Measurements from ENCODE around the gene FGF9.

Gene FGF9

GRCh38 chr13:21748166-21748565 is 77.3 kb downstream of the FGF9 start:
- TF ChIP-seq CREB1 (IDR thresholded peaks at IDR 0.05; ENCODE audit: low read depth) (no peak), ZBTB7A (IDR thresholded peaks at IDR 0.05; ENCODE audit: low read depth) (no peak), USF1 (IDR thresholded peaks at IDR 0.05) (no peak), RAD21 (IDR thresholded peaks at IDR 0.05; ENCODE audit: low read depth) (no peak), EP300 (IDR thresholded peaks at IDR 0.05; ENCODE audit: borderline replicate concordance) (no peak), TEAD4 (IDR thresholded peaks at IDR 0.05) (no peak), FOXM1 (IDR thresholded peaks at IDR 0.05; ENCODE audit: borderline replicate concordance, low read depth) (no peak), TCF12 (IDR thresholded peaks at IDR 0.05; ENCODE audit: low read depth) (no peak), EGR1 (IDR thresholded peaks at IDR 0.05) (no peak), NFIC (IDR thresholded peaks at IDR 0.05) (no peak), REST (IDR thresholded peaks at IDR 0.05; ENCODE audit: low read depth) (no peak), CEBPB (IDR thresholded peaks at IDR 0.05) (no peak), TAF1 (IDR thresholded peaks at IDR 0.05; ENCODE audit: low read depth) (no peak), YY1 (IDR thresholded peaks at IDR 0.05; ENCODE audit: low read depth) (no peak)
- TF ChIP-seq, protein P1, sequence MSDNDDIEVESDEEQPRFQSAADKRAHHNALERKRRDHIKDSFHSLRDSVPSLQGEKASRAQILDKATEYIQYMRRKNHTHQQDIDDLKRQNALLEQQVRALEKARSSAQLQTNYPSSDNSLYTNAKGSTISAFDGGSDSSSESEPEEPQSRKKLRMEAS (IDR thresholded peaks at IDR 0.05): no peak

- TF ChIP-seq YY1 (IDR thresholded peaks at IDR 0.05; ENCODE audit: low read depth) (no peak), TAF1 (IDR thresholded peaks at IDR 0.05; ENCODE audit: low read depth) (no peak), USF1 (IDR thresholded peaks at IDR 0.05) (no peak), TCF12 (IDR thresholded peaks at IDR 0.05; ENCODE audit: low read depth) (no peak), REST (IDR thresholded peaks at IDR 0.05; ENCODE audit: low read depth) (no peak), EP300 (IDR thresholded peaks at IDR 0.05; ENCODE audit: borderline replicate concordance) (no peak), RAD21 (IDR thresholded peaks at IDR 0.05; ENCODE audit: low read depth) (no peak), NFIC (IDR thresholded peaks at IDR 0.05) (no peak), CREB1 (IDR thresholded peaks at IDR 0.05; ENCODE audit: low read depth) (no peak), FOXM1 (IDR thresholded peaks at IDR 0.05; ENCODE audit: borderline replicate concordance, low read depth) (no peak), TEAD4 (IDR thresholded peaks at IDR 0.05) (no peak), ZBTB7A (IDR thresholded peaks at IDR 0.05; ENCODE audit: low read depth) (no peak), CEBPB (IDR thresholded peaks at IDR 0.05) (no peak), EGR1 (IDR thresholded peaks at IDR 0.05) (no peak)
- TF ChIP-seq, protein P1 (IDR thresholded peaks at IDR 0.05): no peak
These were observed 78.5 kb downstream of the FGF9 start for GRCh38 chr13:21749410-21749809.

- TF ChIP-seq EGR1 (IDR thresholded peaks at IDR 0.05) (no peak), ZBTB7A (IDR thresholded peaks at IDR 0.05; ENCODE audit: low read depth) (no peak), NFIC (IDR thresholded peaks at IDR 0.05) (no peak), REST (IDR thresholded peaks at IDR 0.05; ENCODE audit: low read depth) (no peak), EP300 (IDR thresholded peaks at IDR 0.05; ENCODE audit: borderline replicate concordance) (no peak), YY1 (IDR thresholded peaks at IDR 0.05; ENCODE audit: low read depth) (no peak), TAF1 (IDR thresholded peaks at IDR 0.05; ENCODE audit: low read depth) (no peak), CREB1 (IDR thresholded peaks at IDR 0.05; ENCODE audit: low read depth) (no peak), TCF12 (IDR thresholded peaks at IDR 0.05; ENCODE audit: low read depth) (no peak), USF1 (IDR thresholded peaks at IDR 0.05) (no peak), RAD21 (IDR thresholded peaks at IDR 0.05; ENCODE audit: low read depth) (no peak), FOXM1 (IDR thresholded peaks at IDR 0.05; ENCODE audit: borderline replicate concordance, low read depth) (no peak), CEBPB (IDR thresholded peaks at IDR 0.05) (no peak), TEAD4 (IDR thresholded peaks at IDR 0.05) (no peak)
- TF ChIP-seq, protein P1 (IDR thresholded peaks at IDR 0.05): no peak
These were observed 81.6 kb downstream of the FGF9 start for GRCh38 chr13:21752501-21752900.
